ENCODE data around the gene DCDC1. TPM values are rescaled to one million over a fixed set of nuclear protein-coding genes. Genes with fewer than 3 reads are reported as not detected.

Gene DCDC1
- total and polyA plus RNA-seq, 9 donors, result 0.16 to 18.4 (median 1.5) TPM

- Histone ChIP-seq H3K27ac (no peak overlapping the region), H3K4me1 (ENCODE audit: insufficient read depth) (no peaks in the 10 kb centered on the region), H3K36me3 (no peaks in the 10 kb centered on the region), H3K27me3 (no peaks in the 10 kb centered on the region), H3K9me3 (no peaks in the 10 kb centered on the region), H3K4me3 (no peak overlapping the region)
- intact Hi-C loops (cut with DNase I), result no loop called here
- no peak for DNase-seq
- TF ChIP-seq CTCF (IDR thresholded peaks at IDR 0.05) (no peak), EP300 (IDR thresholded peaks at IDR 0.05) (no peak), POLR2A (IDR thresholded peaks at IDR 0.05) (no peak)
- WGBS, 3 donors, result 91 to 97% (median 92%) methylated on average over 1 of the region's 1 CpG
Observed at GRCh38 chr11:31417357-31417756, 47.8 kb upstream of the DCDC1 start.

DNA sequence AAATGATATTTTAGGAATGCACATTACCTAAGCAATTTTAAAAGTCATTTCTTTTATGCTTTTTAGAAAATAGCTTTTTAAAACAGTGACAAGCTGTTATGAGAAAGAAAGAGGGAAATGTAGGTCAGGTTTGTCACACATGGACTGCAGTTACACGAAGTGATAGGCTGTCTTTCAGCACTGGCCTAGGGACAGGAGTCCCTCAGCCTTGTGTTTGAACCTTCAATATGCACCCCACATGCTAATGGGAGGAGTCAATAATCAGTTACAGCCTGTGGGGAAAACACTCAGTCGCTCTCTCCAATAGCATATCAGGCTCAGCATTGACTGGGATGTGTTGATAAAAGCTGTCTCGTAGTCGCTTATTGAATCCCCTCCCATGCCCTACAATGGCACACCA lies 45.9 kb upstream of the DCDC1 start:
- intact Hi-C loops (cut with DNase I), result no loop called here
- Histone ChIP-seq H3K4me1 (ENCODE audit: insufficient read depth) (no peaks in the 10 kb centered on the region), H3K36me3 (no peaks in the 10 kb centered on the region), H3K9me3 (no peaks in the 10 kb centered on the region), H3K27me3 (no peaks in the 10 kb centered on the region), H3K27ac (no peak overlapping the region), H3K4me3 (no peak overlapping the region)
- 82 to 89% (median 88%) methylated on average over 4 of the region's 4 CpGs for whole genome bisulfite sequencing, 3 donors
- DNase-seq, result no peak
- no peak for TF ChIP-seq POLR2A (IDR thresholded peaks at IDR 0.05)

- DNase-seq, result no peak
Observed at GRCh38 chr11:31414338-31414737, 44.8 kb upstream of the DCDC1 start.

GRCh38 chr11:31412946-31413345 lies 43.4 kb upstream of the DCDC1 start:
- 94 to 99% (median 97%) methylated on average over 2 of the region's 2 CpGs for WGBS, 3 donors
- Histone ChIP-seq H3K4me3 (no peak overlapping the region), H3K36me3 (no peaks in the 10 kb centered on the region), H3K27me3 (no peaks in the 10 kb centered on the region), H3K9me3 (no peaks in the 10 kb centered on the region), H3K4me1 (ENCODE audit: insufficient read depth) (no peaks in the 10 kb centered on the region), H3K27ac (no peak overlapping the region)
- DNase-seq, result no peak
- intact Hi-C loops (cut with DNase I), result no loop called here
- no peak for TF ChIP-seq EP300 (IDR thresholded peaks at IDR 0.05)
- no peak for TF ChIP-seq CTCF (IDR thresholded peaks at IDR 0.05)
- TF ChIP-seq POLR2A (IDR thresholded peaks at IDR 0.05), result no peak

More at GRCh38 chr11:31414338-31414737, 44.8 kb upstream of the DCDC1 start:
- Histone ChIP-seq H3K4me1 (ENCODE audit: insufficient read depth) (no peaks in the 10 kb centered on the region), H3K4me3 (no peak overlapping the region), H3K27ac (no peak overlapping the region), H3K36me3 (no peaks in the 10 kb centered on the region), H3K27me3 (no peaks in the 10 kb centered on the region), H3K9me3 (no peaks in the 10 kb centered on the region)
- WGBS, 3 donors, result 79 to 84% (median 79%) methylated on average over 3 of the region's 3 CpGs
- intact Hi-C loops (cut with DNase I), result no loop called here
- TF ChIP-seq EP300 (IDR thresholded peaks at IDR 0.05) (no peak), POLR2A (IDR thresholded peaks at IDR 0.05) (no peak), CTCF (IDR thresholded peaks at IDR 0.05) (no peak)

GRCh38 chr11:31408201-31408600 lies 38.7 kb upstream of the DCDC1 start:
- Histone ChIP-seq H3K4me3 (no peak overlapping the region), H3K9me3 (no peaks in the 10 kb centered on the region), H3K36me3 (no peaks in the 10 kb centered on the region), H3K4me1 (ENCODE audit: insufficient read depth) (peaks cover 2% of the 10 kb centered on the region), H3K27ac (no peak overlapping the region), H3K27me3 (no peaks in the 10 kb centered on the region)
- 95 to 100% (median 97%) methylated on average over 2 of the region's 2 CpGs for WGBS, 3 donors
- no peak for TF ChIP-seq EP300 (IDR thresholded peaks at IDR 0.05)
- TF ChIP-seq CTCF (IDR thresholded peaks at IDR 0.05), result no peak
- TF ChIP-seq POLR2A (IDR thresholded peaks at IDR 0.05), result no peak
- intact Hi-C loops (cut with DNase I), result no loop called here
- no peak for DNase-seq
